ENCODE measurements around the gene FILIP1L. TPM values are rescaled to one million over a fixed set of nuclear protein-coding genes. Genes with fewer than 3 reads are reported as not detected.

The FILIP1L gene
- total and polyA plus RNA-seq, 2 of the 13 experiments (the other 11 are each of a cell fraction or from before 2014, with no cell fraction given), result 8.1 to 187 TPM

DNA sequence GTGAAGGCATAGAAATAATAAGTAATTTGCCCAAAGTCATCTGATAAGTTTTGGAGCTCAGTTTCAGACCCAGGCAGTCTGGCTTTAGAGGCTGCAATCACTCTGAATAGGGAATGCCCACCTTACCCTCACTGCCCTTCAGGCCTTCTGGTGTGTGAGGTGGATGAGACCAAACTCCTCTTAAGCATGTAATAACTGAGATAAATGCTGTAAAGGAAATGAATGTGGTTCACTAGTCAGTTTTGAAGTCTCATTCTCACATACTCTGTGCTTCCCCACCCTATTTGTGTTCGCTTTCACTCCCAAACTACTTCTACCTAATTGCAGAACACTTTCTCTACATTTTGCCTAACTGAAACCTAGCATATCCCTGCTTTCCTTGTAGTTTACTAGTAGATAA is 144.1 kb downstream of the FILIP1L start:
- no peaks in the 10 kb centered on the region for H3K79me2 ChIP-seq (ENCODE audit: insufficient read depth, low read length)
- BruUV-seq (replicated peaks), result no TSS peak

More for the DNA sequence above, 144.1 kb downstream of the FILIP1L start:
- no peaks in the 10 kb centered on the region for H3K36me3 ChIP-seq (replicated peaks in 1 of 2; ENCODE audit: control insufficient read depth in 1 of 2, insufficient read depth in 2 of 2, low read length in 2 of 2)
- H3K9ac ChIP-seq (ENCODE audit: insufficient read depth, low read depth, low read length), result no peak overlapping the region
- H3K4me3 ChIP-seq (replicated peaks in 1 of 3; ENCODE audit: insufficient read depth in 1 of 3, low read depth in 2 of 3, low read length in 3 of 3), result no peak overlapping the region
- no peak overlapping the region for H3K4me2 ChIP-seq (ENCODE audit: low read depth, low read length)
- in situ Hi-C loops (cut with HindIII; ENCODE audit: extremely low pct_ligation_motif_present, low pct_unique_long_range_greater_than_20kb) (no loop called here), intact Hi-C loops (cut with micrococcal nuclease; ENCODE audit: unreplicated experiment) (no loop called here)
- H3K9me3 ChIP-seq (ENCODE audit: low read length), result no peaks in the 10 kb centered on the region
- no peak for DNase-seq (ENCODE audit: low spot score)
- ChIA-PET POLR2A (no interaction called here), CTCF (ENCODE audit: low intra/inter-chr PET ratio, low total read pairs) (no interaction called here)
- no peak for TF ChIP-seq ZNF607 (CRISPR knock-in tag; IDR thresholded peaks at IDR 0.05; ENCODE audit: borderline replicate concordance)
- no peak for TF ChIP-seq AGO2 (optimal IDR thresholded peaks at IDR 0.05; ENCODE audit: low read depth, low read length)
- TF ChIP-seq, protein P1, sequence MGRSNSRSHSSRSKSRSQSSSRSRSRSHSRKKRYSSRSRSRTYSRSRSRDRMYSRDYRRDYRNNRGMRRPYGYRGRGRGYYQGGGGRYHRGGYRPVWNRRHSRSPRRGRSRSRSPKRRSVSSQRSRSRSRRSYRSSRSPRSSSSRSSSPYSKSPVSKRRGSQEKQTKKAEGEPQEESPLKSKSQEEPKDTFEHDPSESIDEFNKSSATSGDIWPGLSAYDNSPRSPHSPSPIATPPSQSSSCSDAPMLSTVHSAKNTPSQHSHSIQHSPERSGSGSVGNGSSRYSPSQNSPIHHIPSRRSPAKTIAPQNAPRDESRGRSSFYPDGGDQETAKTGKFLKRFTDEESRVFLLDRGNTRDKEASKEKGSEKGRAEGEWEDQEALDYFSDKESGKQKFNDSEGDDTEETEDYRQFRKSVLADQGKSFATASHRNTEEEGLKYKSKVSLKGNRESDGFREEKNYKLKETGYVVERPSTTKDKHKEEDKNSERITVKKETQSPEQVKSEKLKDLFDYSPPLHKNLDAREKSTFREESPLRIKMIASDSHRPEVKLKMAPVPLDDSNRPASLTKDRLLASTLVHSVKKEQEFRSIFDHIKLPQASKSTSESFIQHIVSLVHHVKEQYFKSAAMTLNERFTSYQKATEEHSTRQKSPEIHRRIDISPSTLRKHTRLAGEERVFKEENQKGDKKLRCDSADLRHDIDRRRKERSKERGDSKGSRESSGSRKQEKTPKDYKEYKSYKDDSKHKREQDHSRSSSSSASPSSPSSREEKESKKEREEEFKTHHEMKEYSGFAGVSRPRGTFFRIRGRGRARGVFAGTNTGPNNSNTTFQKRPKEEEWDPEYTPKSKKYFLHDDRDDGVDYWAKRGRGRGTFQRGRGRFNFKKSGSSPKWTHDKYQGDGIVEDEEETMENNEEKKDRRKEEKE (IDR thresholded peaks at IDR 0.05), result no peak
- TF ChIP-seq FOXK2 (IDR thresholded peaks at IDR 0.05), result no peak
- TF ChIP-seq, protein P2, sequence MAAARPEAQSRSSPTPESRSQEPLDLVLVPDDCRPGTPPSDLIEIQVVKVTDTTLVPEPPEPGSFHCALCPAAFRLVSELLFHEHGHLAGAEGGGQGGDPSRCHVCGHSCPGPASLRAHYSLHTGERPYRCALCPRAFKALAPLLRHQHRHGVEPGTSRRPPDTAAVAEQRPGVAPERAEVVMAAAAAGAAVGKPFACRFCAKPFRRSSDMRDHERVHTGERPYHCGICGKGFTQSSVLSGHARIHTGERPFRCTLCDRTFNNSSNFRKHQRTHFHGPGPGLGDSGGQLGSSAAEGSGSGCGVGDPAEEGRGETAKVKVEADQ (CRISPR knock-in tag; IDR thresholded peaks at IDR 0.05; ENCODE audit: borderline replicate concordance), result no peak
- no peak for TF ChIP-seq NFYC (CRISPR knock-in tag; IDR thresholded peaks at IDR 0.05)
- TF ChIP-seq ZFX (CRISPR knock-in tag; IDR thresholded peaks at IDR 0.05; ENCODE audit: low read depth), result no peak
- TF ChIP-seq, protein P3, sequence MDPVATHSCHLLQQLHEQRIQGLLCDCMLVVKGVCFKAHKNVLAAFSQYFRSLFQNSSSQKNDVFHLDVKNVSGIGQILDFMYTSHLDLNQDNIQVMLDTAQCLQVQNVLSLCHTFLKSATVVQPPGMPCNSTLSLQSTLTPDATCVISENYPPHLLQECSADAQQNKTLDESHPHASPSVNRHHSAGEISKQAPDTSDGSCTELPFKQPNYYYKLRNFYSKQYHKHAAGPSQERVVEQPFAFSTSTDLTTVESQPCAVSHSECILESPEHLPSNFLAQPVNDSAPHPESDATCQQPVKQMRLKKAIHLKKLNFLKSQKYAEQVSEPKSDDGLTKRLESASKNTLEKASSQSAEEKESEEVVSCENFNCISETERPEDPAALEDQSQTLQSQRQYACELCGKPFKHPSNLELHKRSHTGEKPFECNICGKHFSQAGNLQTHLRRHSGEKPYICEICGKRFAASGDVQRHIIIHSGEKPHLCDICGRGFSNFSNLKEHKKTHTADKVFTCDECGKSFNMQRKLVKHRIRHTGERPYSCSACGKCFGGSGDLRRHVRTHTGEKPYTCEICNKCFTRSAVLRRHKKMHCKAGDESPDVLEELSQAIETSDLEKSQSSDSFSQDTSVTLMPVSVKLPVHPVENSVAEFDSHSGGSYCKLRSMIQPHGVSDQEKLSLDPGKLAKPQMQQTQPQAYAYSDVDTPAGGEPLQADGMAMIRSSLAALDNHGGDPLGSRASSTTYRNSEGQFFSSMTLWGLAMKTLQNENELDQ (CRISPR knock-in tag; IDR thresholded peaks at IDR 0.05; ENCODE audit: borderline replicate concordance), result no peak
- no peak for TF ChIP-seq POLR2G (IDR thresholded peaks at IDR 0.05; ENCODE audit: low read depth, low read length)
- TF ChIP-seq PHF20 (CRISPR knock-in tag; IDR thresholded peaks at IDR 0.05), result no peak
- 100% methylated on average over 1 of the region's 1 CpG for WGBS (ENCODE audit: low lambda C conversion rate)
- no peak overlapping the region for H3K27ac ChIP-seq (ENCODE audit: extremely low read length, insufficient read depth, low read length)
- H3K27me3 ChIP-seq (ENCODE audit: control insufficient read depth in 1 of 2, insufficient read depth in 2 of 2, low read length in 2 of 2), result no peaks in the 10 kb centered on the region
- FAIRE-seq, result no peak
- H2AFZ ChIP-seq (ENCODE audit: low read length), result no peak overlapping the region
- H4K20me1 ChIP-seq (ENCODE audit: insufficient read depth, low read length), result no peaks in the 10 kb centered on the region
- H3K4me1 ChIP-seq (ENCODE audit: insufficient read depth, low read length), result peaks cover 11% of the 10 kb centered on the region
- ATAC-seq, result no peak

Data from HepG2 (cell line).